GM10847 (cell line): ENCODE results near the gene SLC35D2.

Experiments used
- POLR2A ChIP-seq: IDR thresholded peaks from 2 replicates; pipeline ENCODE4 v1.6.1; 2011; ENCODE audit not compliant: insufficient read length; ENCODE audit errors: extremely low read depth

The SLC35D2 gene

GRCh38 chr9:96342571-96343245, 40.8 kb downstream of the SLC35D2 start:
- TF ChIP-seq POLR2A: no peak

- no peak for TF ChIP-seq POLR2A
Measured at GRCh38 chr9:96340707-96341106, 42.8 kb downstream of the SLC35D2 start.

GRCh38 chr9:96338299-96338698, 45.2 kb downstream of the SLC35D2 start:
- no peak for TF ChIP-seq POLR2A

- no peak for TF ChIP-seq POLR2A
Measured at GRCh38 chr9:96333958-96334357, 49.6 kb downstream of the SLC35D2 start.

- no peak for TF ChIP-seq POLR2A
Measured at GRCh38 chr9:96331236-96331947, 52.1 kb downstream of the SLC35D2 start.

GRCh38 chr9:96327694-96328352, 55.7 kb downstream of the SLC35D2 start:
- no peak for TF ChIP-seq POLR2A

- TF ChIP-seq POLR2A: no peak
Measured at GRCh38 chr9:96323169-96323568, 60.3 kb downstream of the SLC35D2 start.

GRCh38 chr9:96321515-96321914, 62.0 kb downstream of the SLC35D2 start:
- no peak for TF ChIP-seq POLR2A

- TF ChIP-seq POLR2A: no peak
Measured at GRCh38 chr9:96320749-96321280, 62.7 kb downstream of the SLC35D2 start.

GRCh38 chr9:96318921-96319565, 64.5 kb downstream of the SLC35D2 start:
- no peak for TF ChIP-seq POLR2A

GRCh38 chr9:96317335-96317980, 66.1 kb downstream of the SLC35D2 start:
- no peak for TF ChIP-seq POLR2A

GRCh38 chr9:96309850-96310249, 73.7 kb downstream of the SLC35D2 start:
- TF ChIP-seq POLR2A: no peak

- no peak for TF ChIP-seq POLR2A
Measured at GRCh38 chr9:96305171-96305570, 78.3 kb downstream of the SLC35D2 start.

GRCh38 chr9:96304230-96304629, 79.3 kb downstream of the SLC35D2 start:
- TF ChIP-seq POLR2A: no peak

- no peak for TF ChIP-seq POLR2A
Measured at GRCh38 chr9:96302021-96302420, 81.5 kb downstream of the SLC35D2 start, which contains the start of gene HSD17B3. Gene HSD17B3 (minus strand): TSS chr9:96302176. CDS start chr9:96302104, 72 bp downstream.
